Right ventricle myocardium inferior (tissue), 1 donor: ENCODE data around the gene ZSWIM3. TPM values are rescaled to one million over a fixed set of nuclear protein-coding genes. Genes with fewer than 3 reads are reported as not detected.
"Not testable (repeated sequence)": the region's sequence is repeated elsewhere in the genome, so short reads cannot be mapped to it uniquely, and the experiment has no call there.

Source experiments
- ATAC-seq: fragments of 200-7000 bp; cut with Tn5 transposase; one replicate; pipeline ENCODE4 v1.9.1; 2020; ENCODE audit warnings: mild to moderate bottlenecking, moderate library complexity
- DNase-seq: peaks from one replicate; pipeline ENCODE4 v3.0.0; 2021; ENCODE audit errors: missing footprints
- intact Hi-C: fragments of 100-400 bp; cut with DNase I; formaldehyde crosslinking; loops from one replicate; pipeline ENCODE4 v1.11.0; 2022
- total RNA-seq: library from RNA; stranded (reverse); fragmentation: NEBNext Ultra II Directional; extraction: Animal tissue kit (Norgen Biotek cat#: 25700); gene quantifications from one replicate; pipeline ENCODE4 v1.2.1, GENCODE V29; 2021
- donor health status: DM: no; HTN: yes; CAD: no; lungs with severe emphysema.

ZSWIM3 gene
- total RNA-seq, 1 donor from 2014 or later: 2.1 TPM

GRCh38 chr20:45898285-45898684, 40.9 kb downstream of the ZSWIM3 start:
- ATAC-seq (no peak), DNase-seq (no peak)
- intact Hi-C loops: no loop called here

- DNase-seq: no peak
- intact Hi-C loops: no loop called here
- no peak for ATAC-seq
Measured at GRCh38 chr20:45899046-45899835, 41.8 kb downstream of the ZSWIM3 start.

- intact Hi-C loops, DNase-seq, ATAC-seq: not testable (repeated sequence)
Measured at GRCh38 chr20:45901332-45901731, 43.9 kb downstream of the ZSWIM3 start.

GRCh38 chr20:45902199-45902701, 44.8 kb downstream of the ZSWIM3 start:
- DNase-seq: no peak
- intact Hi-C loops: no loop called here
- ATAC-seq: no peak

GRCh38 chr20:45904583-45905504, 47.4 kb downstream of the ZSWIM3 start:
- no peak for ATAC-seq
- no peak for DNase-seq
- intact Hi-C loops: no loop called here

- ATAC-seq (no peak), DNase-seq (no peak)
- intact Hi-C loops: no loop called here
Measured at GRCh38 chr20:45905505-45906079, 48.2 kb downstream of the ZSWIM3 start.

- ATAC-seq (no peak), DNase-seq (no peak)
- intact Hi-C loops: no loop called here
Measured at GRCh38 chr20:45907219-45907948, 50.0 kb downstream of the ZSWIM3 start.

GRCh38 chr20:45908084-45908483, 50.7 kb downstream of the ZSWIM3 start:
- ATAC-seq: no peak
- DNase-seq: no peak
- intact Hi-C loops: no loop called here

- ATAC-seq: no peak
- DNase-seq: no peak
- intact Hi-C loops: no loop called here
Measured at GRCh38 chr20:45909336-45909808, 52.0 kb downstream of the ZSWIM3 start.

GRCh38 chr20:45909817-45910669, 52.6 kb downstream of the ZSWIM3 start:
- ATAC-seq (no peak), DNase-seq (no peak)
- intact Hi-C loops: loop anchor here (1.0 to 2.0 kb wide), 2 partner anchors 18 to 25 kb away; partner anchors contain the start of gene PCIF1

- DNase-seq: peak; percentile 96
- peak; percentile 84 for ATAC-seq
- intact Hi-C loops: loop anchor here (1.0 to 2.0 kb wide), 2 partner anchors 19 to 24 kb away; partner anchors contain the start of gene PCIF1
Measured at GRCh38 chr20:45910670-45911485, 53.5 kb downstream of the ZSWIM3 start.

- intact Hi-C loops: loop anchor here (2.0 kb wide), 1 partner anchor 23 kb away; the partner anchor contains the start of gene PCIF1
- DNase-seq (peak; percentile 90), ATAC-seq (peak; percentile 78)
Measured at GRCh38 chr20:45911486-45912343, 54.3 kb downstream of the ZSWIM3 start, which contains the start of gene PLTP. Gene PLTP (minus strand): TSS chr20:45912155. CDS start chr20:45911452, 703 bp downstream.

- intact Hi-C loops: no loop called here
- ATAC-seq: no peak
- no peak for DNase-seq
Measured at GRCh38 chr20:45912344-45912682, 54.9 kb downstream of the ZSWIM3 start.

- no peak for DNase-seq
- intact Hi-C loops: no loop called here
- ATAC-seq: no peak
Measured at GRCh38 chr20:45913116-45913515, 55.7 kb downstream of the ZSWIM3 start.

- intact Hi-C loops: no loop called here
- DNase-seq (no peak), ATAC-seq (peak; percentile 30)
Measured at GRCh38 chr20:45917790-45918141, 60.4 kb downstream of the ZSWIM3 start.
